SH-SY5Y (cell line): ENCODE measurements around the gene ST8SIA2.

Source experiments
- GATA2 ChIP-seq: IDR thresholded peaks from 2 replicates; pipeline ENCODE4 v1.6.1; 2011; ENCODE audit warnings: mild to moderate bottlenecking, low read depth, low read length
- GATA3 ChIP-seq: IDR thresholded peaks from 2 replicates; pipeline ENCODE4 v1.6.1; 2011; ENCODE audit warnings: low read depth, mild to moderate bottlenecking, low read length, moderate library complexity

ST8SIA2 gene

DNA sequence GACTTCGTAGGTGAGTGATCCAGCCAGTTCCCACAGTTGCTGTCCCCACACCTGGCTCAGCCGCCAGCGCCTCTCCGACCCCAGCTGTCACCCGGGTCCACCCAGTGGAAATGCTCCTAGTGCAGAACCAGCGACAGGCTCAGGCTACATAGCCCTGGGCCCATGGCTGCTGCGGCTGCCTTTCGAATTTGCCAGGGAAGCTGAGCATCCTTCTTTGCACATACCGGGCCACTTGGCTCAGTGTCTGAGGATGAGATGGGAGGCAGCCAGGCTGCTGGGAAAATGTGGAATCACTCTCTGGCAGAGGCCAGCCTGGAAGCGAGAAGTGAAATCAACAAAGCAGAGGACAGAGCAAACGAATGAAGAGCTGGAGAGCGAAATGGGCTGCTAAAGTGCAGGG, 80.1 kb downstream of the ST8SIA2 start:
- TF ChIP-seq GATA2 (no peak), GATA3 (no peak)

DNA sequence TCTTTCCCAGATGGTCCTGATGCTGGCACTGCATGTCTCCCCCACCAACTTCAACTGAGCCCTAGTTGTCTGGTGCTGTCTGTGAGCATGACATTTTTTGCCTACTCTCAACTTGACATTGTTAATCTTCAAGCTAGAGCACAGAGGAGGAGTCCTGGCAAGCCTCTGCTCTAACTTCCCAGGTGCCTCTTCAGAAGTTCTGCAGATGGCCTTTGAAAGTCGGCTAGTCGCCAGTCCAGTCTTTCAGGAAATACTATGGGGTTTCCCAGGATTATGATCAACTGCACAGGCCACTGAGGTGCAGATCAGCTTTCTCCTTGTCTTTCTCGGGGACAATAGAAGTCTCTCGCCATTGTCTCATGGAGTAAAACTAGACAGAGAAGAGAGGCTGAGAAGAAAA, 86.7 kb downstream of the ST8SIA2 start:
- TF ChIP-seq GATA2 (no peak), GATA3 (no peak)

DNA sequence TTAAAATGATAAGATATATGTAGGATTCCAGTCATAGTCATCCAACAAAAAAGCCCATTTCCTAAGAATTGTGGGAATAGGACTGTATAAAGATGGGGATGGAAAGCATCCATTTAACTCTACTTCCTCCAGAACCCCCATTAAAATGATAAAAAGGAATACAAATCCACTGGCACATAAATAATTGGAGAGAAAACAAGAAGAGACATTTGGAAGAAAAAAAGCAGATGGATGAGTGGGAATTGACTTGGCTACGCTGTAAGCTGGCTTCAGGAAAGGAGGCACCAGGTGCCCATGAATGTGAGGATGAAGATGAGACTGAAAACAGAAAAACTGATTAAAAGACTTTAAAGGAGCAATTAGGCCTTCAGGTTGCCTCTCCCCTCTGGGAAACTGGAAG, 91.8 kb downstream of the ST8SIA2 start:
- TF ChIP-seq GATA2 (no peak), GATA3 (no peak)

DNA sequence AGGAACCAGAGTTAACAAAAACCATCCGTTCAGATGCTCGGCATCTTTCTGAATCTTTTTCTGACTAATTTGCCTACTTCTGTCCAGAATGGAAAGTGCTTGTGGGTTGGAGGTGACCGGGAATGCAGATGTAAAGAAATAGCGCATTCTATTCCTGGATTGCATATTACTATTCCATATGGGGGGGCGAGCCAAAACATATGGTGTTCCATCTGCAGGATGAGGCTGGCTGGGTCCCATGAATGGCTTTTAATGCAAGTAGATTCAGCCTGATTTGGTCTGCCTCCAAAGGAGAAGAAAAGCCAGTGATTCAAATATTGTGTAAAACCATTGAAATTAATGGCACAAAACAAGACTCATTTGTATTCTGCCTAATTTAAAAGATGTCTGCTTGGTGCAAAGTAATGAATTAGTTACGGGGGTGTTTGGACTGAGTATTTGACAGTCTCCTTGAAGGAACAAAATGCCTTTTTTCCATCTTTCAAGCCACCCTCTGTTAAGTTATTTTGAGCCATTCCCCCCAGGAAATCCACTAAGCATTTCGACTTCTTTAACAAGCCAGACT, 99.0 kb downstream of the ST8SIA2 start:
- no peak for TF ChIP-seq GATA3
- no peak for TF ChIP-seq GATA2

DNA sequence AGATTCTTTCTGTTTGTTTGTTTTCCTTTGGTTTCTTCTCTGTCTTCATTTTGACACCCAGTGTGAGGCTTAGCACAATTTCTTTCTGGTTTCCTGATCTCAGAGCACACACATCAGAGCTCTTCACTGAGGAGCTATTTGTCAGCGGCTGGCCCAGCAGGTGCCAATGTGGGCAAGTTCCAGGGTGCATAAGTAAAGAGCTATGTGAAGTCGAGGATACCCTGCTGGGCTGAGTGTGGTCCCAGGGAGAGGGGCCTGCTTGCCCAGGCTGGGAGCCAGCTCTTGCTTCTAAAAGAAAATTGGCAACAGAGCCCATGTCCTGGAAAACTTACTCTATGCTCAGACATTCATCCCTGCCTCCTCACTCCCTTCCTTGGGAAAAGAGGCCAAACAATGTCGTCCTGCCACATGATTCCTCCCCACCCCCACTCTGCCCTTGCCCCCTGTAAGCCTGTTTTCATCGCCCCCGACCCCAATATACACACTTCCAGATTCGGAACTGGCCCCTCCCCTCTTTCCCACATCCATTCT, 101.2 kb downstream of the ST8SIA2 start:
- no peak for TF ChIP-seq GATA3
- TF ChIP-seq GATA2 = no peak

DNA sequence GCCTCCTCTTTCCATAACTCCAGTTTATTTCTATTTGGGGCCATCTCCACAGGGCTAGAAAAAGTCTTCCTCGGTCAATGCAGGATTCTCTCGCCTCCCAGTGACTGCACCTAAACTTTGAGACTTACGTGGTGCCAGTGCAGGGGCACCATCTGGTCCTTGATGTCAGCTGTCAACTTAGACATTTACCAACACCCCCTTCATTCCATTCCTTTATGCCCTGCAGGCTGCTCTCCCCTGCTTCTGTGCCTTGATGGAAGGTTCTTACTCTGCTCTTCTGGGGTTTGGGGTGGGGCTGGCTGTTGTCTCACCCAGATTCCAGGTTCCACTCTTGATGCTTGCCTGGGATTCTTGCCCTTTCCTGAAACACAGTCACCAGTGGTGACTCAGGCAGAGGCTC, 101.8 kb downstream of the ST8SIA2 start:
- TF ChIP-seq GATA2 (no peak), GATA3 (no peak)

DNA sequence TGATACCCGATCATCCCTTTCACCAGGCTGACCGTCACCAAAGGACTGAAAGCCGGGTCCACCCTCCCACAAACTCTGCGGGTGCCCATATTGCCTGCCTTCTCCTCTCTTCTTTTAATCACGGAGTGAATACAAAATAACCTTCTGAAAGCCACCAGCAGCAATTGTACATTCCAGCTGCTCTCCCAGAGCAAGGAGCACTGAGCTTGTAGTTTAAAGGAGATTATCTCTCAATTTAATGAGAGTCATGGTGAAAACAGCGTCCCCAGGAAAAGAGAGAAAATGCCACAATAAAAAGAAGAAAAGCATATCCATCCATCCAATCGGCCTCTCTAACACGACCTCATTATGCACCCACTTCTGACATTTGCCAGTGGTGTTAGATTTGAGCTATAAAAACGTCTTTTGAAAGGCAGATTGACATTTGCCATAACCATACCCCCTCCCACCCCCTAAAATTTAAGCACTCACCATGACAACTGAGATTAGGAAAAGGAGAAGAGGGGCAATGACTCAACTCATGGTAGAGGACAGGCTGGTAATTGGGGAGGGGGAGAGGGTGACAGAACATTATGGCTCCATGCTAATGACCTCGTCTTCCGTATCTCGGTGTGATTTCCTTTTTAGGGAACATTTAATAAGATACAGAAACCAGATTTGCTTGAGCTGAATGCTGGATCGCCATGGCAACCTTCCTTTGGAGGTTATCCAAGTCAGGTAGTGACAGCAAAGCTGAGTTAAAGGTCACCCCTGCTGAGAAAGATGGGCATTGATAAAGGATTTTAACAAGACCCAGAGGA, 106.2 kb downstream of the ST8SIA2 start:
- peak; percentile 89 for TF ChIP-seq GATA2
- TF ChIP-seq GATA3 = peak; percentile 75

DNA sequence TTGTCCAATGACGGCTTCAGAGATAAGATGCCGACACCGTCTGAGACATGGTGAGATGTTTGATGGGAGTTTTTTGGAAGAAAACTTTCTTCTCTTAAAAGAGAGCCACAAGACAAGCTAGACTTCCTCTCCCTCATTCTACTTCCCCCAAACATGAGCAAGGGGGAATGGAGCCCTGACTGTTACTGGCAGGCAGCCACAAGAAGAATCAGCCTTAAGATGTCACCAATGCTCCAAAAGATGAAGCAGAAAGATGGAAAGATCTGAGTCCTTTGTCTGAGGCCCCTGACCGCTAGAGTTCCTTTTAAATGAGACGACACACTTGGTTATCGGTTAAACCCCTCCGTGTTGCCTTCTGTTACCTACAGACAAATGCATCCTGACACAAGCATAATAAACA, 108.7 kb downstream of the ST8SIA2 start:
- TF ChIP-seq GATA2 (no peak), GATA3 (no peak)

DNA sequence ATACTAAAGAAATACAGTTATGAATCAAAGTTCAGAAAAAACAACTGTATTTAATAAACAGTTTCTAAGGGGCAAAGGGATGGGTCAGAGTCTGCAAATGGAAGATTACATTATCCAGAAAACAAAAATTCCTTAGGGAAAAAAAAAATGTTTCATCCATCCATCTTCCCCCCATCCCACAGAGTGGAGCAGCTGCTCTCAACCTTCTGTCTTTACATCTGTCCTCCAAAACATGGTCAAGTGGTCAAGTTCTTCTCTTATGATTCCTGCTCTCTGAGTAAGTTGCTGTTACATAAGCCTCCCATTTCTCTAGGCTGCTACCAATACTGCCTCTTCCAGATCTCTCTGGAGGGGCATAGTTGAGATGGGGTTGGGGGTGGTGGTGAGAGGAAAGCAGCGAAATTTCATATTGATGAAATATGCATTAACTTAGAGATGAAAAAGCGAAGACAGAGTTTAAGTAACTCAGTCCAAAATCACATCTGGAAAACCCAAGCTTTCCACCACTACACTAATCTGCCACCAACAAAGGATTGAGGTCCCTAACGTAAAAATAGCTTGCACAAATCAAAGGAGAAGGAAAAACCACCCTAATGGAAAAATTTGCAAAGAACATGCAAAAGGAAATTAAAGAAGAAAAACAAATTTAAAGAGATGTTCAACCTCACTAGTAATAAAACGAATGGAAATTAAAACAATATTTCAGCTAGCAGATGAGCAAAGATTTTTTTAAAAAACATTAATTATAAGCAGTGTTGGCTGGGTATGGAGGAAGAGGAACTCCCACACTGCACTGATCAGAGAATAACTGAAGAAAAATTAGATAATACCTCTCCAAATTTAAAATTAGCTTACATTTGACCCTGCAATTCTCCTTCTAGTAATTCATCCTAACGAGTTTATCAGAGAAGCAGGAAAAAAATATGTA, 109.5 kb downstream of the ST8SIA2 start:
- TF ChIP-seq GATA2 (no peak), GATA3 (no peak)

DNA sequence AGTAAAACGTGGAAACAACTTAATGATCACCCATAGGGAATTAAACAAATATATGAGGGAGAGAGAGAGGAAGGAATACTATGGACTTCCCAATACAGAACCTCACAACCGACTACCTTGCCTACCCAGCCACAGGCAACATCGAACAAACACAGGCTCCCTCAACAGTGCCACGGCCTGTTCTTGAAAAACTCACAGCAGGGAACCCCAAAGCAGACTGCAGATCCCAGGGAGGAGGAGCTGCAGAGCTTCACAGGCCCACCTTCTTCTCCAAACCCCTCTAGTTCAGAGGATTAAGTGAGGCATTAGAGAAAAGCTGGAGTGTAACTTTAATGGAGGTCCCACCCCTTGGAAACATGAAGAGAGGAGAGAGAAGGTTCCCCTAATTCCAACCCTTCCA, 110.2 kb downstream of the ST8SIA2 start:
- TF ChIP-seq GATA3 = no peak
- no peak for TF ChIP-seq GATA2

DNA sequence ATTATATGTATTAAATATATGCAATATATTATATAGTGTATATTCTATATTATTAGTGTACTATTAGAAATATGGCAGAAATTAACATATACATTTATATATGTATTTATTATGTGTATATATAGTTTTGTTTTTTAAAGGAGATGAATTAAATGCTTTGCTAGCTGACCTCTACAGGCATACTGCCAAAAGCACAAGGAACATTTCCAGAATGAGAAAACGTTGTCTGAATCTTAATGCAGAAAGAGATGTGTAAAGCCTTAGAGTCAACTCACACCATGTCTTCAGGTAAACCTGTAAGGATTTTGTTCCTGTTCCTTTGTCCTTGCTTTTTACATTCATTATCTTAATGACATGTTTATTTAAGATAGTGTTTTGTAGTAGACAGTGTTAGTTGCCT, 111.9 kb downstream of the ST8SIA2 start:
- TF ChIP-seq GATA3 = no peak
- TF ChIP-seq GATA2 = no peak

DNA sequence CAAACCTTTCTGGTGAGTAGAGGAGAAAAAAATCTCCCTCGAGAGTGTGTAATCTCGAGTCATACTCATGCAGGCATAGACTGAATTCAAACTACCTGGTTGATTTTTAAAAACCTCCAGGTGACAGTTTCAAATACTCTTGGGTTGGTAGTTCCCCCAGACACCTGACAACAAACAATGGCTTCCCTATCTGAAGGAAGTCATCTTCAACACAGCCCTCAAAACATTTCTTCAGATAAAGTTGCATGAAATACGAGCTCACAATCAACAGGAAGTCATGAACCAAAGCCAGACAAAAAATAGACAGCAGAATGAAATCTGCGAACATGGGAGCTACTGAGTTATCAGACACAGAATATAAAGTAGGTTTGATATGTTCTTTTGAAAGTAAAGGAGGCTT, 112.8 kb downstream of the ST8SIA2 start:
- no peak for TF ChIP-seq GATA2
- TF ChIP-seq GATA3 = no peak

DNA sequence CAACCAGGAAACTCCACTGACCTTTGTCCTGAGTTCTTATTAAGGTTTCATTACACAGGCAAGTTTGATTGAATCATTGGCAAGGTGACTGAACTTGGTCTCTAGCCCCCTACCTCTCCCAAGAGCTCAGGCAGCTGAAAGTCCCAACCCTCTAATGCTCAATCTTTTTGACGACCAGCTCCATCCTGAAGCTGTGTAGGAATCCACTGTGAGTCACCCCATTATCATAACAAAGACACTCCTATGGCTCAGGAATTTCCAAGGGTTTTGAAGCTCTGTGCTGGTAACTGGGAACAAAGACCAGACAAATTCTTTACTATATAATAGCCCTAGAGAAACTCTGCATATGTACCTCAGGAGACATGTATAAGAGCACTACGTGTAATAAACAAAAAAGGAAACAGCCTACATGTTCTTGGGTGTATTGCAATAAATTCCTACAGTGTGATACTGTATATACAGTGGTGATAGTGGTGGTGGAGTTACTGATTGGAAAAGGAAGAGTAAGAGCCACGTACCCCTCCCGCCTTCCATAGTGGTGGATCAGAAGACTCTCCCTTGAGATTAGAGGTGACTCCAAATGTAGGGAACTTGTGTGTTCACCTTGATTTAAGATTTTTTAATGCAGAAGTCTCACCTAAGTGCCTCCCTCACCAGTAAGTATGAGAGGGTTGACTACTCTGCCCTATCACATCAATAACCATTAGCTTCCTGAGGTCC, 116.6 kb downstream of the ST8SIA2 start:
- TF ChIP-seq GATA3 = no peak
